A673 (cell line): Measurements from ENCODE around the gene TAAR1.

Source experiments
- CTCF ChIP-seq: fragments of 300-800, 200-600 bp; sonication (generic); conservative IDR thresholded peaks from 2 replicates; pipeline ENCODE4 v1.5.1; 2017; ENCODE audit warnings: low read depth, mild to moderate bottlenecking, antibody characterized with exemption, low read length, moderate library complexity, mixed read lengths
- EZH2 ChIP-seq: fragments of 200-600 bp; sonication (generic); IDR thresholded peaks from 2 replicates; pipeline ENCODE4 v1.6.1; 2017; ENCODE audit warnings: borderline replicate concordance, low read depth, mild to moderate bottlenecking, mixed read lengths, antibody characterized with exemption, low read length; ENCODE audit not compliant: poor library complexity, severe bottlenecking

GRCh38 chr6:132614554-132614953 is 44.4 kb downstream of the TAAR1 start:
- TF ChIP-seq CTCF (no peak), EZH2 (no peak)
